ENCODE measurements around the gene RIN3.

RIN3 gene

DNA sequence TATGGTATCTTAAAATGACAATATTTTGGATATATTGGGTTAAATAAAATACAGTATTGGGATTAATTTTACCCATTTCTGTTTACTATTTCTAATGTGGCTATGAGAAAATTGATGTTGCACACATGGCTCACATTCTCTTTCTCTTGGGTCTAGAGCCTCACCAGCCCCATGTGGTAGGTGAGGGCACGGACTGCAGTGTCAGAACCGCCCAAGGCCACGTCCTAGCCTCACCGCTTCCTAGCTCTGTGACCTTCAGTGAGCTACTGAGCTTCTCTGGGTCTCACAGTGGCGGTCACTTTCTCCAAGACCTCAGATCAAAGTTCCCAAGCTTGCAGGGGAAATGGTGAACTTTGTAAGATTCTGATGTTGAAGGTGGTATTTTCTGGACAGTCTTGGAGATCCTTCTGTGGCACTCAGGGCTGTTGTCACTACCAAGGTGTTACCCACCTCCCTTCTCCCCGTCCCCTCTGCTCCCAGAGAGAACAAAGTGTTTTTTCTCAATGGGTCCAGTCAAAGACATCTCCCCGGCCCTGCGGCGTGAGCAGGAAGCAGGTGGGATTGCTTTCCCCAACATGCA is 87.6 kb downstream of the RIN3 start:
- DNase-seq, result no peak

DNA sequence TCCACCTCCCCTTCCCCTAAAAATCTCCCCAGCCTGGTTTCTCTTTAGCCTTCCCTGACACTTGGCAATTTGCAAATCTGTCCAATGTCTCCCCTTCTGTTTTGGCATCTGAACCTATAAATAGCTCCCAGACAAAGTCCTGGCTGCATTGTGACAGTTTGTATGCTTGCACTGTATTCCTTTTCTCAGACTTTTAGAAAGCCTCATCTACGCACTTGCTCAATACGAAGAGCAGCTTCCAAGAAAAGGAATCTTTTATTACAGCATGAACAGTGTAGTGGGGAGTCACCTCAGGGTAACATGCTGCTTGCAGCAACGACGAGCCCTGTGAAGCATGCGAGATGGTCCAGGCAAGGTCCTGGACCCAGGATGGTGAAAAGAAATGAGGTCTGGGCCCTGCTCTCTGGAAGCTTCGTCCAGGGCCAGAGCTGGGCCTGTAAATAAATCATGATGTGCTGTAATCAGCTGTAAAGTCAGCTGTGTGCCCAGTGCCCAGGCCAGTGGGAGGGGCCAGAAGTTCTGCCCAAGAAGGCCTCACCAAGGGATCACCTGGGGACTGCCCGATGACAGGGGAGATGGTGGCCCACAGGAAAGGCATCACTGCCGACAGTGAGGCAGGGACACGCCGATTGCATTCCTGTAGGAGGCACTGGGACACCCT is 88.3 kb downstream of the RIN3 start:
- DNase-seq, result no peak

DNA sequence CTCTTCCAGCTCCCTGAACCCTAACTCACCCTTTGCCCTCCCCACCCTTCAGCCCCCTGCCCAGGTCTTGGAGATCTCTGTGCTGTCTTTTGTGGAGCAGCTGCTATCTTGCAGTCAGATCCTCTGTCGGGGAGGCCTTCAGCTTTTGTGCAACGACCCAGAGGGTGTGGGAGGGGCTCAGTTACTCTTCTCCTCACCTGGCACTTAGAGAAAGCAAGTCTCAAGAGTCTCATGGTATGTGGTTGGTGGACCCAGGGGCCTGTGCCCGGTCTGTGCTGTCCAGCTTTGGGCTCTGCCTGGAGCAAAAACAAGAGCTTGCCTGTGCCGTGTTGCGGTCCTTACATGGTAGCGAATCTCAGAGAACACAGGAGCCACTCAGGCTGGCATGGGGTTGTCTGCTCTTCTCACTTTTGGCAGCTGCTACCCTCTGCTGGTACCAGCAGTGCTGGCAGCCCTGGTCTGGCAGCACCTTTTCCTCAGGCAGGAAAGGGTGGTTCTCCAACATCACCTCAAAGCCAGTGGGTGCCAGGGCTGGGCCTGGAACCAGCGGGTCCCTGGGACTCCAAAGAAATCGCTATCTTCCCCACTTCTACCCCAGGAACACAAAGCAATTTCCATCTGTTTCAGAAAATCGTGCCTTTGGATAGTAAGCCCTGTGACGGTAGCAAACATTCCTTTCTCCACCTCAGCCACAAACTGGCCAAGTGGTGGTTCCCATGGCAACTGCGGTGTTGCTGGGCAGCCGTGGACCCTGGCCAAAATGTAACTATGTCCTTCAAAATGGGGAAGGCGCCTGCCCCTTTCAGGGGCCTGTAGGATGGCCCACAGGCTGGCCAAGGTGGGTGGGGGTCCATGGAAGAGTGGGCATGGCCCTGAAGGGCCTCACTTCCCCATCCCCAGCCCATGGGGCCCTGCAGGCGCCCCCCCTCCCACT is 90.0 kb downstream of the RIN3 start:
- DNase-seq, result peak; percentile 48

DNA sequence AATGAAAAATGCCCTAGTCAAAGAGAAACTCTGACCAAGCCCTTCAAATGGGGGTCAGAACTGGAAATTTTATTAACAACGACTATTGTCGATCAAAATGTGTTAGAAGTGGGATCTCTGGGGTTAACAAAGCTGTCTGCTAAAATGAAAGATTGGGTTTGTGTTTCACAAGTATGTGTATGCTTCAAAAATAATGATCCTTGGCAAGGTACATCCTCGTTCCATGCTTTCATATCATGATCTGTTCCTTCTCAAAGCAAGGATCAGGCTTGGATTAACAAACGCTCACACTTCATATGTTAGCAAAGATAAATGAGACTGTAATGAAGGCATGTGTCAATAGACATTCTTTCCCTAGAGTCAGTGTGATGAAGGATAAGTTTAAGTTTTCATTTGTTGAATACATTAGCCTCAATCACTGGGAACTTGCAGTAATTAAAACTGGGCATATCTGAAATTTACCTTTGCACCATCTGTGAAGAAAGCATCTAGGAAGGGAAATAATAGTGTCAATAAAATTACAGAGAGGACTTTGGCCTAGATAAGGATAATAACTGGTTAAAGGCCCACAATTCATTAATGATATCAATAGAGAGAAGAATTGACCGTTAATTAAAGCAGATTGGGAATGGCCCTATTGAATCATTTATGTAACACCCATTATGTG is 91.8 kb downstream of the RIN3 start:
- no peak for DNase-seq

DNA sequence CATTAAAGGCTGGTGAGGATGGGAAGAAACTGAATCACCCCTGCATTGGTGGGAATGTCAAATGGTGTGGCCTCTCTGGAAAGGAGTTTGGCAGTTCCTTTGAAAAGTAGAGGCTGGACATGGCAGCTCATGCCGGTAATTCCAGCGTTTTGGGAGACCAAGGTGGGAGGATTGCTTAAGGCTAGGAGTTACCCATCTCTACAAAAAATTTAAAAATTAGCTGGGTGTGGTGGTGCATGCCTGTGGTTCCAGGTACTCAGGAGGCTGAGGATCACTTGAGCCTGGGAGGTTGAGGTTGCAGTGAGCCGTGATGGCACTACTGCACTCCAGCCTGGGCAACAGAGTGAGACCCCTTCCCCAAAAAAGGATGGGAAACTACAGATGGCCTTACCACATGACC is 93.7 kb downstream of the RIN3 start:
- no peak for DNase-seq

DNA sequence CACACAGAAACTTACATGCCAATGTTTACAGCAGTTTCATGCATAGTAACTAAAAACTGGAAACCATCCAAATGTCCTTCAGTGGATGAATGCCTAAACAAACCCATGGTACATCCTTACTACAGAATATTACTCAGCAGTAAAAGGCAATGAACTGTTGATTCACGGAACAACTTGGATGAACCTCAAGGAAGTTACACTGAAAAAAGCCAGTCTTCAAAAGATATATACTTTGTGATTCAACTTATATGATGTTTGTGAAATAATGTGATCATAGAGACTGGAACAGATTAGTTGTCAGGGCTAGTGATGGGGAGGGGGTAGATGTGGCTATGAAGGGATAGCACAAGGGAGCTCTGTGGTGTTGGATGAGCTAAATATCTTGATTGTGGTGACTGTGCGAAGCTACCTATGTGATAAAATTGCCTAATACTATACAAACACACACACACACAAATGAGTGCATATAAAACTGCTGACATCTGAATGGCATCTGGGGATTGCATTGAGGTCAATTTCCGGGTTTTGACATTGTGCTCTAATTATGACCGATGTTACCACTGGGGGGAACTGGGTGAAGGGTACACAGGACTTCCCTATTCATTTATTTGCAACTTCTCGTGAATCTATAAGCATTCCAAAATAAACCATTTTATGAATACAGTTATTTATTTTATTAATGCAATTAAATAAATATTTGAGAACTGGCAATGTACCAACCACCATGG is 94.3 kb downstream of the RIN3 start:
- DNase-seq, result no peak

GRCh38 chr14:92609955-92610354 is 96.4 kb downstream of the RIN3 start:
- no peak for DNase-seq

DNA sequence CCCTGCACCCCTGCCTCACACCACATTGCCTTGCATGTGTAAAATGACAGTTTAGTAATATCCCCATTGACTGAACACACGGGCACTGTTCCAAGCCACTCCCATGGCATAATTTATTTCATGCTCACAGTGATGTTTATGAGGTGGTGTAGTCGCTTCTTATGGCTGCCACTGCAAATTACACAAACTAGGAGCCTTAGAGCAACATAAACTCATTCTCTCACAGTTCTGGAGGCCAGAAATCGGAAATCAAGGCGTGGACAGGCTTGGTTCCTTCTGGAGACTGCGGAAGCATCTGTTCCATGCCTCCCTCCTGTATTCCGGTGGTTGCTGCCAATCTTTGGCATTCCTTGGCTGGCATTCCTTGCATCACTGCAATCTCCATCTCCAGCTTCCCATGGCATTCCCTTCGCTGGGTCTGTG is 97.3 kb downstream of the RIN3 start:
- no peak for DNase-seq

DNA sequence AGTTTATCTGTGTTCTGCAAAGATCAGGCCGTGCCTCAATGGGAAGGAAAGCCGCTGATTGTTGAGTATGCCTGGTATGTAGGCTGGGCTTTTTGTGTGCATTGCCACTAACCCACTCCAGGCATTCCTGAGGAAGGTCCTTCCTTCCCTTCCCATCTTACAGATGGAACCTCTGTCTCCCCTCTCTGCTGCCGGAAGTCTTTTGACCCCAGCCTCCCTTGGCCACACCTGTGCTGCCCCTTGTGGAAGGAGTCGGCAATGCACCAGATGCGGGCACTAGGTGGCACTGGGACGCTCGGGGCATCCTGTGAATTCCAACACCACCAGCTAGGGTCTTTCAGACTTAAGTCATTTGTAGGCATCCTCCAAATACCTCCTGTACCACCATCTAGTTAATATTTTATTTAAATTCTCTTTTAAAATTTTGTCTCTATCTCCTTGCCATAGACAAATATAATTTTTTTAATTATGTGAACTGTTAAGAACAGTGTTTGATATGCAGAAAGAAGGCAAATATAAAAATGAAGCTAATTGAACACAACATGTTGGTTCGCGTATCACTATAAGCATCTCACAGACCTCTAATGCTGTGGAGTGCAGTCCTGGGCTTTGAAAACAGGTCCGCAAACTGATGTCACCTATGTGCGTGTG is 99.6 kb downstream of the RIN3 start:
- DNase-seq, result peak; percentile 81

DNA sequence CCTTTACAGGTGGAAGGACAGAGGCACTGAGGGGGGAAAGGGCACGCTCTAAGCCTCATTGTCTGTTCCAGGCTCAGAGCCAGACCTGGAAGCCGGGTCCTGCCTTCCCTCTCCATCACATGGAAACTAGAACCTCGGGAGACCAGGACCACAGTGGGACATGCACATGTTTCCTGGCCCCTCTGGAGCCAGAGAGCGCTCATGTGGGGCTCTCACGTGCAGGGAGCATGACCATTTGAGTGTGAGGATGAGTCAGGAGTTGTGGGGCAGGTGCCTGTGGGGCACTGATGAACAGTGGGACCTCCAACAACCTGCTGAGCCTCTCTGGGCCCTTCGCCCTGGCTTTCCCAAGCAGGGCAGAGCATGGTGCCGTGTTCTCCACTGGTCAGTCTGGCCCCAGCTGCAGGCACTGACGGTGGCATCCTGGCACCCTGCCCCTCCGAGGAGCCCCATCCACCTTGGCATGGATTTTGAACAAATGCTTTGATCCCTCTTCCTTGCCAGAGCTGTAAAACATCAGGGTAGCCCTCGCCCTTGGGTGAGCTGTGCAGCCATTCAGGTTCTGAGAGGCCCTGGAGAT is 100.2 kb downstream of the RIN3 start:
- no peak for DNase-seq

DNA sequence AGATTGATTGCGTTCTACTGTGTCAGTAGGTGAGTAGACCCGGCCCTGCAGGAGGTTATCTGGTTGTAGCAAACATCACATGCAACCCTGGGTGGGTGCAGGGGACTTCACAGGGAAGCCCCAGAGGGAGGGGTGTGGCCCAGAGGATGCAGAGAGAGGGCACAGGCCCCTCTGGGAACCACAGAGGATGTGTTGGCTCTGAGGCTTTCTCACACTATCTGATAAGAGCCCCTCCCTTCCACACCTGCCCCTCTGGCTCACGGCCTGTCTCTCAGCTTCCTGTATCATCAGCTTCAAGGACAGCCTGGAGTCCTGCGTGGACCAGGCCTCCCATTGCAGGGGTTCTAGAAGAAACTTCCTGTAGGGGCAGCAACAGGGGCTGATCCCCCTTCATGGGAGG is 101.9 kb downstream of the RIN3 start:
- peak; percentile 51 for DNase-seq

DNA sequence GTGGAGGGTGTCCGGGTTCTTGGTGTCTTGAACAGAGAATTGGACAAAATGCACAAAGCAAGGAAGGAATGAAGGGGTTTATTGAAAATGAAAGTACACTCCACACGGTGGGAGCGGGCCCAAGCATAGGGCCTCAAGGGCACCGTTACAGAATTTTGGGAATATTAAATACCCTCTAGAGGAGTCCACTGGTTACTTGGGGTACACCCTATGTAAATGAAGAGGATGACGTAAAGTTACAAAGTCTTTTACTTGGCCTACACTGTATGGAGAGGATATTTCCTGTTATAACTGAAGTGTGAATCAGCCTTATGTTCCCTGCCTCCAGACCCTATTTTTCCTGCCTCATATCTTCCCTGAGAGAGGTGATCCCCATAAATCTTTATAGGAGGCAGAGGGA is 102.6 kb downstream of the RIN3 start:
- DNase-seq, result no peak

GRCh38 chr14:92617581-92617980 is 104.0 kb downstream of the RIN3 start:
- DNase-seq, result no peak

GRCh38 chr14:92619671-92620456 is 106.3 kb downstream of the RIN3 start:
- no peak for DNase-seq

DNA sequence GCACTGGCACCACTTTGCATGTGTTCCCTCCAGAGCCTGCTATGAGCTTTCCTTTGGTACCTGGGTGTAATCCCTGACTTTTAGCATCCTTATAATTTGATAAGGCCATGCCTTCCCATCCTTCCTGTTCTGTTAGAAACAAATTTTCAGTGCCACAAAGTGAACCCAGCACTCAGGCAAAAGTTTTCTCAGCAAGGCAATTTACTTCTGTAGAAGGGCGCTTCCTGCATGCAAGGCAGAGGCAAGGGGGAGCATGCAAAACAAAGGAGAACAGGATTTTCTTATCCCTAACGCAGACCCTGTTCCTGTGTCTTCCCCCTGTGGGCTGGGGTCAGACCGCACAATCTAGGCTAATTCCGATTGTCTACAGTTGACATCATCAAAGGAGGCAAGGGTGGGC is 108.7 kb downstream of the RIN3 start:
- DNase-seq, result no peak

DNA sequence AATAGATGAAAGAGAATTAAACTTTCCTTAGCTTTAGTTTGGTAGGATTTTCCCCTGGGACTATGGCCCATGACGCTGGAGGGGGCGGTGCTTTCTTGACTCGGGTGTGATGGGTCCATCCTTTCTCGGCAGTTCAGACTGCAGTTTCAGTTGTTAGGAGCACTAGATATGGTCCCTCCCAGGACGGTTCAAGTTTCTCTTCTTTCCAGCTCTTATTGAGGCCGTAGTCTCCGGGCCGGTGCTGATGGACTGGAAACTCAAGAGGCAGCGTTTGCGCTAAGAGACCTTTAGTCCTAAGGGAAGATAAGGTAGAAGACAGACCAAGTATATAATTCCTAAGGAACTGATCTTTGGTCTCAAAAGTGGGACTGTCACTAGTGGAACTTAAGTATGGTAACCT is 111.2 kb downstream of the RIN3 start:
- DNase-seq, result no peak

- DNase-seq, result no peak
Measured at GRCh38 chr14:92625213-92625612, 111.6 kb downstream of the RIN3 start.

- no peak for DNase-seq
Measured at GRCh38 chr14:92626041-92626440, 112.5 kb downstream of the RIN3 start.

- DNase-seq, result no peak
Measured at GRCh38 chr14:92627707-92628215, 114.2 kb downstream of the RIN3 start.

- no peak for DNase-seq
Measured at GRCh38 chr14:92628636-92629035, 115.1 kb downstream of the RIN3 start.

- no peak for DNase-seq
Measured at GRCh38 chr14:92630367-92630766, 116.8 kb downstream of the RIN3 start.
